Subcutaneous abdominal adipose tissue (tissue), 5 donors: Measurements from ENCODE around the gene FMNL2.

Experiments used
- H3K27ac ChIP-seq: one replicate; pipeline ENCODE4 v1.7.0; 2013; ENCODE audit warnings: low read depth, mild to moderate bottlenecking, inconsistent platforms, low read length, moderate library complexity
- H3K27me3 ChIP-seq, 5 donors: one replicate each; pipeline ENCODE4 v1.7.0; 2013; ENCODE audit warnings: low read length in 5 of 5, inconsistent platforms in 1 of 5; ENCODE audit not compliant: control insufficient read depth in 5 of 5, insufficient read depth in 4 of 5
- H3K36me3 ChIP-seq, 5 donors: one replicate each; pipeline ENCODE4 v1.7.0; 2013; ENCODE audit warnings: low read length in 5 of 5; ENCODE audit not compliant: control insufficient read depth in 5 of 5, insufficient read depth in 5 of 5
- H3K4me1 ChIP-seq, 5 donors: one replicate each; pipeline ENCODE4 v1.7.0; 2013; ENCODE audit warnings: low read length in 5 of 5, mild to moderate bottlenecking in 3 of 5, moderate library complexity in 1 of 5; ENCODE audit not compliant: control insufficient read depth in 5 of 5, insufficient read depth in 5 of 5
- H3K4me3 ChIP-seq, 5 donors: one replicate each; pipeline ENCODE4 v1.7.0; 2013; ENCODE audit warnings: low read length in 5 of 5, low read depth in 1 of 5
- H3K9ac ChIP-seq, 5 donors: one replicate each; pipeline ENCODE4 v1.7.0; 2013; ENCODE audit warnings: low read length in 5 of 5, mild to moderate bottlenecking in 4 of 5, moderate library complexity in 3 of 5
- H3K9me3 ChIP-seq, 5 donors: one replicate each; pipeline ENCODE4 v1.7.0; 2013; ENCODE audit warnings: low read length in 5 of 5; ENCODE audit not compliant: control insufficient read depth in 5 of 5
- donor health status: healthy.
- donor health status: healthy.
- donor health status: healthy.
- donor health status: healthy.
- donor health status: healthy.

Gene FMNL2

GRCh38 chr2:152598975-152599759 lies 264.2 kb downstream of the FMNL2 start:
- H3K9ac ChIP-seq, result no peak overlapping the region
- H3K27me3 ChIP-seq, result no peaks in the 10 kb centered on the region
- H3K36me3 ChIP-seq, result peaks cover 0 to 4% (median 0%) of the 10 kb centered on the region in 5 donors
- peaks cover 0 to 22% (median 17%) of the 10 kb centered on the region in 5 donors for H3K4me1 ChIP-seq
- no peaks in the 10 kb centered on the region for H3K9me3 ChIP-seq
- no peak overlapping the region for H3K27ac ChIP-seq
- H3K4me3 ChIP-seq, result no peak overlapping the region

GRCh38 chr2:152600051-152600657 lies 265.2 kb downstream of the FMNL2 start:
- H3K9ac ChIP-seq, result no peak overlapping the region
- H3K4me1 ChIP-seq, result peaks cover 0 to 12% (median 8%) of the 10 kb centered on the region in 5 donors
- H3K4me3 ChIP-seq, result no peak overlapping the region
- H3K9me3 ChIP-seq, result no peaks in the 10 kb centered on the region
- peaks cover 0 to 4% (median 0%) of the 10 kb centered on the region in 5 donors for H3K36me3 ChIP-seq
- H3K27me3 ChIP-seq, result no peaks in the 10 kb centered on the region
- H3K27ac ChIP-seq, result no peak overlapping the region

- Histone ChIP-seq H3K27me3 (no peaks in the 10 kb centered on the region), H3K9ac (no peak overlapping the region), H3K4me1 (peaks cover 0 to 12% (median 8%) of the 10 kb centered on the region in 5 donors), H3K36me3 (peaks cover 0 to 4% (median 0%) of the 10 kb centered on the region in 5 donors), H3K27ac (no peak overlapping the region), H3K4me3 (no peak overlapping the region), H3K9me3 (no peaks in the 10 kb centered on the region)
These were observed 265.7 kb downstream of the FMNL2 start for GRCh38 chr2:152600697-152601096.

GRCh38 chr2:152602750-152603149 lies 267.8 kb downstream of the FMNL2 start:
- no peaks in the 10 kb centered on the region for H3K27me3 ChIP-seq
- H3K4me3 ChIP-seq, result no peak overlapping the region
- H3K27ac ChIP-seq, result no peak overlapping the region
- no peaks in the 10 kb centered on the region for H3K9me3 ChIP-seq
- H3K4me1 ChIP-seq, result peaks cover 0 to 12% (median 8%) of the 10 kb centered on the region in 5 donors
- H3K9ac ChIP-seq, result no peak overlapping the region
- H3K36me3 ChIP-seq, result peaks cover 0 to 3% (median 0%) of the 10 kb centered on the region in 5 donors

GRCh38 chr2:152603166-152603565 lies 268.2 kb downstream of the FMNL2 start:
- H3K9ac ChIP-seq, result no peak overlapping the region
- no peaks in the 10 kb centered on the region for H3K9me3 ChIP-seq

GRCh38 chr2:152606081-152606480 lies 271.1 kb downstream of the FMNL2 start:
- no peaks in the 10 kb centered on the region for H3K27me3 ChIP-seq
- H3K36me3 ChIP-seq, result peaks cover 0 to 10% (median 3%) of the 10 kb centered on the region in 5 donors
- H3K4me1 ChIP-seq, result peaks cover 0 to 5% (median 0%) of the 10 kb centered on the region in 5 donors
- H3K9me3 ChIP-seq, result no peaks in the 10 kb centered on the region
- H3K27ac ChIP-seq, result no peak overlapping the region
- H3K4me3 ChIP-seq, result no peak overlapping the region
- no peak overlapping the region for H3K9ac ChIP-seq

More at GRCh38 chr2:152603166-152603565, 268.2 kb downstream of the FMNL2 start:
- no peak overlapping the region for H3K4me3 ChIP-seq
- no peaks in the 10 kb centered on the region for H3K27me3 ChIP-seq
- peaks cover 0 to 12% (median 8%) of the 10 kb centered on the region in 5 donors for H3K4me1 ChIP-seq
- peaks cover 0 to 6% (median 0%) of the 10 kb centered on the region in 5 donors for H3K36me3 ChIP-seq
- no peak overlapping the region for H3K27ac ChIP-seq

GRCh38 chr2:152606941-152607340 lies 272.0 kb downstream of the FMNL2 start:
- Histone ChIP-seq H3K9me3 (no peaks in the 10 kb centered on the region), H3K4me3 (no peak overlapping the region), H3K36me3 (peaks cover 0 to 10% (median 5%) of the 10 kb centered on the region in 5 donors), H3K4me1 (peaks cover 0 to 12% (median 8%) of the 10 kb centered on the region in 5 donors), H3K9ac (no peak overlapping the region), H3K27ac (no peak overlapping the region), H3K27me3 (no peaks in the 10 kb centered on the region)

GRCh38 chr2:152607793-152608300 lies 272.9 kb downstream of the FMNL2 start:
- H3K4me1 ChIP-seq, result peaks cover 0 to 19% (median 17%) of the 10 kb centered on the region in 5 donors

GRCh38 chr2:152609154-152609553 lies 274.2 kb downstream of the FMNL2 start:
- peaks cover 0 to 10% (median 5%) of the 10 kb centered on the region in 5 donors for H3K36me3 ChIP-seq
- no peaks in the 10 kb centered on the region for H3K9me3 ChIP-seq
- peaks cover 0 to 30% (median 21%) of the 10 kb centered on the region in 5 donors for H3K4me1 ChIP-seq
- no peak overlapping the region for H3K9ac ChIP-seq
- H3K27ac ChIP-seq, result no peak overlapping the region
- no peak overlapping the region for H3K4me3 ChIP-seq
- H3K27me3 ChIP-seq, result no peaks in the 10 kb centered on the region

More at GRCh38 chr2:152607793-152608300, 272.9 kb downstream of the FMNL2 start:
- no peaks in the 10 kb centered on the region for H3K27me3 ChIP-seq
- H3K36me3 ChIP-seq, result peaks cover 0 to 10% (median 5%) of the 10 kb centered on the region in 5 donors
- no peaks in the 10 kb centered on the region for H3K9me3 ChIP-seq
- no peak overlapping the region for H3K27ac ChIP-seq
- H3K4me3 ChIP-seq, result no peak overlapping the region
- H3K9ac ChIP-seq, result no peak overlapping the region

GRCh38 chr2:152609699-152610098 lies 274.7 kb downstream of the FMNL2 start:
- Histone ChIP-seq H3K27ac (no peak overlapping the region), H3K36me3 (peaks cover 0 to 11% (median 5%) of the 10 kb centered on the region in 5 donors)

More at GRCh38 chr2:152609699-152610098, 274.7 kb downstream of the FMNL2 start:
- Histone ChIP-seq H3K4me1 (peaks cover 0 to 30% (median 21%) of the 10 kb centered on the region in 5 donors), H3K27me3 (no peaks in the 10 kb centered on the region), H3K9me3 (no peaks in the 10 kb centered on the region), H3K4me3 (no peak overlapping the region), H3K9ac (no peak overlapping the region)
